K562 (cell line): ENCODE measurements around the gene ADGRB2. TPM values are rescaled to one million over a fixed set of nuclear protein-coding genes. Genes with fewer than 3 reads are reported as not detected.

ENCODE experiments used
- ATAC-seq: fragments of 200-7000 bp; cut with Tn5 transposase; 3 replicates; pipeline ENCODE4 v1.9.1; 2020; ENCODE audit warnings: moderate library complexity
- BruUV-seq: library from RNA; stranded (reverse); fragments of 400-500 nt; replicated peaks from 2 replicates; lab custom pipeline; 2021; lab: Mats Ljungman, UMichigan
- CTCF ChIA-PET: fragments of 300-600 bp; formaldehyde crosslinking; extraction: SDS; loops from one replicate; lab custom pipeline; 2021; ENCODE audit warnings: low intra/inter-chr PET ratio; lab: Yijun Ruan, JAX
- POLR2A ChIA-PET: fragments of 300-600, 350-650 bp; sonication (Branson Sonifier 250); formaldehyde crosslinking; extraction: SDS; loops from one replicate; lab custom pipeline; 2021; ENCODE audit warnings: antibody characterized with exemption, inconsistent platforms; lab: Yijun Ruan, JAX
- DNase-seq, 4 experiments: peaks; one replicate each; pipeline versions ENCODE4 v3.0.0 to v3.0.0-alpha.2; 2011 to 2018; ENCODE audit warnings: low spot score in 3 of 4, mixed read lengths in 3 of 4; ENCODE audit errors: extremely low read depth in 1 of 4
- FAIRE-seq: peaks from 2 replicates; lab custom pipeline; 2011; peaks lifted over from hg19 to GRCh38; lab: Jason Lieb, UNC
- H2AFZ ChIP-seq: 2 replicates; pipeline ENCODE4 v1.6.0; 2011; ENCODE audit warnings: low read depth, low read length, control low read depth, inconsistent platforms
- H3K27ac ChIP-seq: fragments of 200-600 bp; 3 replicates; pipeline ENCODE4 v1.8.0; 2011; ENCODE audit warnings: low read depth, mild to moderate bottlenecking, control low read depth, inconsistent platforms, low read length, moderate library complexity, mixed read lengths; ENCODE audit errors: extremely low read depth
- H3K27me3 ChIP-seq, 2 experiments: fragments of 300-600 bp in 1 of 2; 2 replicates in 1 of 2; 3 replicates in 1 of 2; pipeline versions ENCODE4 v1.6.0 to v1.8.0; 2011; ENCODE audit warnings: inconsistent platforms in 2 of 2, low read length in 2 of 2, mild to moderate bottlenecking in 1 of 2, mixed read lengths in 1 of 2, moderate library complexity in 1 of 2; ENCODE audit not compliant: control insufficient read depth in 2 of 2, insufficient read depth in 2 of 2
- H3K36me3 ChIP-seq: fragments of 300-600 bp; 3 replicates; pipeline ENCODE4 v1.8.0; 2011; ENCODE audit warnings: mild to moderate bottlenecking, low read length, inconsistent platforms; ENCODE audit not compliant: control insufficient read depth, insufficient read depth
- H3K4me1 ChIP-seq, 2 experiments: fragments of 200-600 bp in 1 of 2; replicated peaks in 1 of 2; 2 replicates in 1 of 2; 3 replicates in 1 of 2; pipeline versions ENCODE4 v1.5.1 to v1.8.0; 2011; ENCODE audit warnings: inconsistent platforms in 2 of 2, low read length in 2 of 2, mild to moderate bottlenecking in 1 of 2, mixed read lengths in 1 of 2, moderate library complexity in 1 of 2; ENCODE audit not compliant: control insufficient read depth in 2 of 2, insufficient read depth in 2 of 2
- H3K4me2 ChIP-seq: 2 replicates; pipeline ENCODE4 v1.6.1; 2011; ENCODE audit warnings: low read length, control low read depth, inconsistent platforms, mixed read lengths; ENCODE audit not compliant: insufficient read depth
- H3K4me3 ChIP-seq: fragments of 200-600 bp; sonication (generic), shearing (Covaris generic); 2 replicates; pipeline ENCODE4 v1.5.1; 2016; ENCODE audit warnings: control low read depth, inconsistent platforms
- H3K79me2 ChIP-seq: fragments of 200-600 bp; 3 replicates; pipeline ENCODE4 v1.8.0; 2011; ENCODE audit warnings: low read length, inconsistent platforms; ENCODE audit not compliant: control insufficient read depth, insufficient read depth
- H3K9ac ChIP-seq, 2 experiments: 2 replicates each; pipeline versions ENCODE4 v1.6.0 to v1.6.1; 2011; ENCODE audit warnings: low read depth in 2 of 2, low read length in 2 of 2, control low read depth in 1 of 2, inconsistent platforms in 1 of 2, mild to moderate bottlenecking in 1 of 2, mixed read lengths in 1 of 2; ENCODE audit not compliant: insufficient read depth in 1 of 2
- H3K9me1 ChIP-seq: one replicate; pipeline ENCODE4 v1.6.0; 2011; ENCODE audit warnings: inconsistent platforms, mild to moderate bottlenecking, low read length, moderate library complexity; ENCODE audit not compliant: control insufficient read depth, insufficient read depth
- H3K9me3 ChIP-seq: replicated peaks from 2 replicates; pipeline ENCODE4 v1.5.1; 2011; ENCODE audit warnings: low read depth, low read length, inconsistent platforms; ENCODE audit not compliant: control insufficient read depth, insufficient read depth
- H4K20me1 ChIP-seq: replicated peaks from 2 replicates; pipeline ENCODE4 v1.6.1; 2011; ENCODE audit warnings: low read length, inconsistent platforms, mixed read lengths; ENCODE audit not compliant: control insufficient read depth, insufficient read depth
- FOS ChIP-seq: IDR thresholded peaks from 3 replicates; pipeline ENCODE4 v1.6.1; 2011; ENCODE audit not compliant: insufficient read length; ENCODE audit errors: extremely low read depth
- FOXJ2 ChIP-seq: fragments of 200-800 bp; sonication (Bioruptor generic); IDR thresholded peaks from 2 replicates; pipeline ENCODE4 v1.6.1; 2016; ENCODE audit warnings: missing genetic modification characterization, missing compliant biosample characterization
- FOXJ3 ChIP-seq: sonication (generic); formaldehyde crosslinking; IDR thresholded peaks from 2 replicates; pipeline ENCODE4 v1.4.0; 2020; ENCODE audit warnings: mild to moderate bottlenecking, missing genetic modification reagents
- MEF2D ChIP-seq: conservative IDR thresholded peaks from 2 replicates; pipeline ENCODE4 v1.6.1; 2016; ENCODE audit warnings: low read depth, missing genetic modification characterization, missing compliant biosample characterization
- MYBL2 ChIP-seq, 2 experiments: fragments of 450-650 bp in 1 of 2; sonication (generic) in 1 of 2; formaldehyde crosslinking in 1 of 2; IDR thresholded peaks; 2 replicates each; pipeline versions ENCODE4 v1.6.1 to v1.8.1; 2017 to 2022; ENCODE audit warnings: borderline replicate concordance in 1 of 2, inconsistent platforms in 1 of 2, low read depth in 1 of 2, mild to moderate bottlenecking in 1 of 2, missing genetic modification reagents in 1 of 2, moderate library complexity in 1 of 2
- NBN ChIP-seq: fragments of 450-650 bp; IDR thresholded peaks from 2 replicates; pipeline ENCODE4 v1.6.1; 2016; ENCODE audit warnings: low read depth, mild to moderate bottlenecking
- TCF7L2 ChIP-seq: fragments of 150-350 bp; IDR thresholded peaks from 2 replicates; pipeline ENCODE4 v1.6.1; 2016; ENCODE audit warnings: low read depth, mild to moderate bottlenecking, low read length, moderate library complexity
- TOE1 ChIP-seq, 2 experiments: fragments of 450-650 bp in 1 of 2; sonication (generic) in 1 of 2; formaldehyde crosslinking in 1 of 2; IDR thresholded peaks; 2 replicates each; pipeline versions ENCODE4 v1.7.1 to v1.8.0; 2016 to 2022; ENCODE audit warnings: borderline replicate concordance in 2 of 2, mild to moderate bottlenecking in 2 of 2, antibody characterized with exemption in 1 of 2, inconsistent platforms in 1 of 2, low read depth in 1 of 2, missing genetic modification reagents in 1 of 2, moderate library complexity in 1 of 2
- ZBTB2 ChIP-seq: fragments of 450-650 bp; IDR thresholded peaks from 2 replicates; pipeline ENCODE4 v1.6.1; 2016; ENCODE audit warnings: antibody characterized with exemption
- ZNF146 ChIP-seq: IDR thresholded peaks from one replicate; pipeline ENCODE4 v1.6.1; 2018; ENCODE audit warnings: missing compliant biosample characterization; ENCODE audit not compliant: unreplicated experiment
- ZNF224 ChIP-seq: sonication (generic); formaldehyde crosslinking; IDR thresholded peaks from 2 replicates; pipeline ENCODE4 v1.8.0; 2022; ENCODE audit warnings: mild to moderate bottlenecking, missing genetic modification reagents
- ZNF263 ChIP-seq: sonication (generic); formaldehyde crosslinking; IDR thresholded peaks from 2 replicates; pipeline ENCODE4 v1.8.0; 2022; ENCODE audit warnings: mild to moderate bottlenecking, missing genetic modification reagents, borderline replicate concordance
- ZNF655 ChIP-seq: fragments of 250-450 bp; sonication (Bioruptor Pico); IDR thresholded peaks from 2 replicates; pipeline ENCODE4 v1.5.0; 2021
- ZNF76 ChIP-seq: fragments of 250-450 bp; sonication (Bioruptor Pico); IDR thresholded peaks from 2 replicates; pipeline ENCODE4 v1.4.0; 2020; ENCODE audit warnings: mild to moderate bottlenecking, moderate library complexity, borderline replicate concordance
- WGBS: fragments of 100-300 bp; shearing (Covaris generic); methylation state at CpG from one replicate; pipeline ENCODE4 v1.1.6; 2016; ENCODE audit warnings: low coverage, mixed read lengths; ENCODE audit not compliant: insufficient coverage; ENCODE audit errors: missing lambda C conversion rate; 5-methylcytosine and 5-hydroxymethylcytosine counted together
- in situ Hi-C: fragments of 300-500 bp; cut with MboI; formaldehyde crosslinking; loops from 4 replicates; pipeline ENCODE4 v1.15.0; 2018; ENCODE audit warnings: inconsistent platforms, mixed read lengths
- intact Hi-C: fragments of 100-400 bp; cut with micrococcal nuclease; formaldehyde crosslinking; loops from 2 replicates; pipeline ENCODE4 v1.14.2; 2022
- polyA plus RNA-seq, 8 experiments: library from polyadenylated mRNA; depleted of rRNA in 4 of 8; stranded (reverse) in 5 of 8; unstranded in 3 of 8; fragments of >200 nt; fragmentation: Nextera tagmentation in 2 of 8; fragmentation: Illumina TruSeq in 1 of 8; extraction: Ambion mirVana in 2 of 8; extraction: Trizol in 1 of 8; gene quantifications; 2 replicates each; pipeline versions ENCODE4 v1.2.1 to v1.2.3, GENCODE V29; 2011 to 2014; ENCODE audit warnings: inconsistent platforms in 1 of 8, missing spikeins in 1 of 8
- total RNA-seq, 7 experiments: library from RNA; depleted of rRNA in 6 of 7; stranded (reverse); fragments of >200 nt in 6 of 7; fragmentation: Illumina TruSeq in 2 of 7; extraction: Trizol in 2 of 7; gene quantifications; 2 replicates each; pipeline versions ENCODE4 v1.2.1 to v1.2.3, GENCODE V29; 2011 to 2021; ENCODE audit warnings: low replicate concordance in 1 of 7

The ADGRB2 gene
- total and polyA plus RNA-seq, 9 of the 15 experiments (the other 6 are each of a cell fraction or from before 2014, with no cell fraction given), result 0.04 to 0.23 (median 0.20) TPM; not detected in 2

- no peak for TF ChIP-seq ZNF76 (CRISPR knock-in tag)
- no peak for TF ChIP-seq FOXJ3 (CRISPR knock-in tag)
- no peak for TF ChIP-seq ZNF655 (CRISPR knock-in tag)
- TF ChIP-seq ZBTB2, result no peak
Measured at GRCh38 chr1:31781756-31782371, 17.7 kb upstream of the ADGRB2 start (continued).

- ATAC-seq, result peak; percentile 76
- peak overlapping the region; percentile 33; the same call in 1 of the 2 replicates for H3K4me2 ChIP-seq
- BruUV-seq, result no TSS peak
- H3K9ac ChIP-seq, result peak overlapping the region in 1 of 2 experiments; percentile 51; a peak in 1 of 4 replicates
- H3K4me3 ChIP-seq, result no peak overlapping the region
- 4% methylated on average over 7 of the region's 7 CpGs for WGBS
- H4K20me1 ChIP-seq, result no peaks in the 10 kb centered on the region; the same call in 1 of the 2 replicates
- intact Hi-C loops, result loop anchor here (10.0 kb wide), 2 partner anchors 216 to 284 kb away; no protein-coding TSS in a partner anchor
- POLR2A ChIA-PET, result interaction anchor here (0.6 to 1.0 kb wide), 3 partner anchors 8 to 58 kb away, joined by 3 to 7 read pairs (median 3); no protein-coding TSS in a partner anchor
- in situ Hi-C loops, result no loop called here
- CTCF ChIA-PET, result interaction anchor here (0.7 kb wide), 1 partner anchor 19 kb away, joined by 4 read pairs; no protein-coding TSS in a partner anchor
- peak; percentile 48 to 72 (median 60) for DNase-seq
- peaks cover 0 to 13% of the 10 kb centered on the region in 2 experiments; a peak in 2 of 5 replicates for H3K27me3 ChIP-seq
- 0 out of 2 replicates have a peak overlapping the region, but pooled peaks have one; percentile 0 for H2AFZ ChIP-seq
- no peaks in the 10 kb centered on the region for H3K9me3 ChIP-seq
- no peaks in the 10 kb centered on the region for H3K36me3 ChIP-seq
- peaks cover 18 to 24% of the 10 kb centered on the region in 2 experiments for H3K4me1 ChIP-seq
- peak; percentile 74 for FAIRE-seq
- no peaks in the 10 kb centered on the region for H3K9me1 ChIP-seq
- peak overlapping the region; percentile 19; the same call in 1 of the 3 replicates for H3K27ac ChIP-seq
- H3K79me2 ChIP-seq, result no peaks in the 10 kb centered on the region
- TF ChIP-seq NBN (no peak), ZNF263 (CRISPR knock-in tag) (no peak; the same call in 1 of the 2 replicates), ZNF146 (CRISPR knock-in tag) (no peak), TOE1 (IDR thresholded peaks at IDR 0.05; ENCODE audit: borderline replicate concordance) (no peak), TOE1 (CRISPR knock-in tag; IDR thresholded peaks at IDR 0.05; ENCODE audit: borderline replicate concordance, low read depth) (no peak), TCF7L2 (no peak), ZNF224 (CRISPR knock-in tag) (no peak), FOXJ2 (tag) (no peak), MYBL2 (IDR thresholded peaks at IDR 0.05; ENCODE audit: low read depth) (no peak), MYBL2 (CRISPR knock-in tag; IDR thresholded peaks at IDR 0.05; ENCODE audit: borderline replicate concordance) (no peak), MEF2D (tag) (0 out of 2 replicates have a peak, but pooled peaks have one; percentile 29), FOS (no peak)
Measured at GRCh38 chr1:31781138-31781755, 17.1 kb upstream of the ADGRB2 start.
